SU-DHL-6 (cell line): ENCODE measurements around the gene OR1J4.
"Not testable (repeated sequence)": the region's sequence is repeated elsewhere in the genome, so short reads cannot be mapped to it uniquely, and the experiment has no call there.

Experiments used
- H2AFZ ChIP-seq: fragments of 200-600 bp; sonication (generic); 2 replicates; pipeline ENCODE4 v1.6.1; 2014; ENCODE audit warnings: low read depth, mild to moderate bottlenecking, moderate library complexity, mixed read lengths, antibody characterized with exemption, low read length; ENCODE audit not compliant: severe bottlenecking
- H3F3A ChIP-seq: fragments of 200-600 bp; shearing (Covaris generic); 2 replicates; pipeline ENCODE4 v1.6.0; 2016; ENCODE audit warnings: antibody characterized with exemption, mild to moderate bottlenecking; ENCODE audit not compliant: insufficient read depth
- H3K27ac ChIP-seq: fragments of 200-600 bp; sonication (generic); 2 replicates; pipeline ENCODE4 v1.5.1; 2016; ENCODE audit warnings: low read depth, mild to moderate bottlenecking, low read length, moderate library complexity, mixed read lengths
- H3K27me3 ChIP-seq: fragments of 200-600 bp; sonication (generic), shearing (Covaris generic); 2 replicates; pipeline ENCODE4 v1.6.0; 2014; ENCODE audit warnings: mild to moderate bottlenecking, low read length
- H3K36me3 ChIP-seq: fragments of 200-600 bp; sonication (generic); 2 replicates; pipeline ENCODE4 v1.6.1; 2014; ENCODE audit warnings: mild to moderate bottlenecking, low read length, mixed read lengths
- H3K4me2 ChIP-seq: fragments of 300-600, 200-600 bp; shearing (Covaris generic), sonication (generic); 2 replicates; pipeline ENCODE4 v1.6.0; 2014; ENCODE audit warnings: low read length, low read depth, mild to moderate bottlenecking; ENCODE audit not compliant: poor library complexity, severe bottlenecking
- H3K4me3 ChIP-seq: fragments of 200-600 bp; sonication (generic); 2 replicates; pipeline ENCODE4 v1.5.1; 2014; ENCODE audit warnings: antibody characterized with exemption, low read length, mild to moderate bottlenecking, mixed read lengths; ENCODE audit not compliant: insufficient read depth, poor library complexity, severe bottlenecking
- H3K79me2 ChIP-seq: fragments of 200-600 bp; sonication (generic); 2 replicates; pipeline ENCODE4 v1.6.1; 2014; ENCODE audit warnings: mild to moderate bottlenecking, low read length, moderate library complexity; ENCODE audit not compliant: insufficient read depth
- H3K9ac ChIP-seq: fragments of 200-600 bp; sonication (generic); 2 replicates; pipeline ENCODE4 v1.7.0; 2014; ENCODE audit warnings: mild to moderate bottlenecking, low read length
- H3K9me2 ChIP-seq: fragments of 200-600 bp; sonication (generic); replicated peaks from 2 replicates; pipeline ENCODE4 v1.6.1; 2014; ENCODE audit warnings: low read length; ENCODE audit not compliant: insufficient read depth
- H3K9me3 ChIP-seq: fragments of 200-600 bp; sonication (generic); 2 replicates; pipeline ENCODE4 v1.6.1; 2014; ENCODE audit warnings: low read length, mixed read lengths; ENCODE audit not compliant: insufficient read depth
- H4K20me1 ChIP-seq: fragments of 200-600 bp; sonication (generic); 2 replicates; pipeline ENCODE4 v1.6.1; 2014; ENCODE audit warnings: low read depth, mild to moderate bottlenecking, antibody characterized with exemption, low read length, moderate library complexity, mixed read lengths
- EZH2phosphoT487 ChIP-seq: fragments of 200-600 bp; sonication (generic), shearing (Covaris generic); conservative IDR thresholded peaks from 2 replicates; pipeline ENCODE4 v1.6.1; 2018; ENCODE audit warnings: mild to moderate bottlenecking, antibody characterized with exemption, low read length, moderate library complexity, mixed read lengths
- TF ChIP-seq, protein P1 (sequence below): fragments of 200-600 bp; sonication (generic); IDR thresholded peaks from one replicate; pipeline ENCODE4 v1.5.1; 2017; ENCODE audit warnings: antibody characterized with exemption, mild to moderate bottlenecking, low read length, moderate library complexity; ENCODE audit not compliant: insufficient read depth, poor library complexity, severe bottlenecking

Gene OR1J4

DNA sequence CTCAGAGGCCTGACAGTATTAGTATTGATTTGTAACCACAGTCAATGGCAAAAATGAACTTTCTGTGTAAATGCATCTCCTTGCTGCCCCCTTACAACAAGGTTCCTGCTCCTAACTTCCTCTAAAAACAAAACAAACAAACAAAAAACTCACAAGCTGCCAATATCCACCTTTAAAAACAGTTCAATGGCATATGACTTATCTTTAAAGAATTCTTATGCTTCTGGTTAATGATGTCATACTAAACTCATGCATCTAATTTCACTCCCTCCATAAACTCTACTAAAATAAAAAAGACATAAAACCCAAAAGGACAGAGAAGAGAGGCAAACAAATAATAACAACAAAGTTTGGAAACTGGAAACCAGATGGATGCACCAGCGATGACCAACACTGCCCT is 17.2 kb downstream of the OR1J4 start:
- Histone ChIP-seq H3F3A (no peaks in the 10 kb centered on the region), H4K20me1 (no peaks in the 10 kb centered on the region), H3K4me2 (no peak overlapping the region), H3K4me3 (no peak overlapping the region), H3K9ac (no peak overlapping the region), H2AFZ (no peak overlapping the region), H3K9me3 (no peaks in the 10 kb centered on the region), H3K79me2 (no peaks in the 10 kb centered on the region), H3K9me2 (no peaks in the 10 kb centered on the region), H3K36me3 (no peaks in the 10 kb centered on the region), H3K27me3 (no peaks in the 10 kb centered on the region), H3K27ac (no peak overlapping the region)
- no peak for TF ChIP-seq EZH2phosphoT487
- TF ChIP-seq, protein P1, sequence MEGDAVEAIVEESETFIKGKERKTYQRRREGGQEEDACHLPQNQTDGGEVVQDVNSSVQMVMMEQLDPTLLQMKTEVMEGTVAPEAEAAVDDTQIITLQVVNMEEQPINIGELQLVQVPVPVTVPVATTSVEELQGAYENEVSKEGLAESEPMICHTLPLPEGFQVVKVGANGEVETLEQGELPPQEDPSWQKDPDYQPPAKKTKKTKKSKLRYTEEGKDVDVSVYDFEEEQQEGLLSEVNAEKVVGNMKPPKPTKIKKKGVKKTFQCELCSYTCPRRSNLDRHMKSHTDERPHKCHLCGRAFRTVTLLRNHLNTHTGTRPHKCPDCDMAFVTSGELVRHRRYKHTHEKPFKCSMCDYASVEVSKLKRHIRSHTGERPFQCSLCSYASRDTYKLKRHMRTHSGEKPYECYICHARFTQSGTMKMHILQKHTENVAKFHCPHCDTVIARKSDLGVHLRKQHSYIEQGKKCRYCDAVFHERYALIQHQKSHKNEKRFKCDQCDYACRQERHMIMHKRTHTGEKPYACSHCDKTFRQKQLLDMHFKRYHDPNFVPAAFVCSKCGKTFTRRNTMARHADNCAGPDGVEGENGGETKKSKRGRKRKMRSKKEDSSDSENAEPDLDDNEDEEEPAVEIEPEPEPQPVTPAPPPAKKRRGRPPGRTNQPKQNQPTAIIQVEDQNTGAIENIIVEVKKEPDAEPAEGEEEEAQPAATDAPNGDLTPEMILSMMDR, result no peak

DNA sequence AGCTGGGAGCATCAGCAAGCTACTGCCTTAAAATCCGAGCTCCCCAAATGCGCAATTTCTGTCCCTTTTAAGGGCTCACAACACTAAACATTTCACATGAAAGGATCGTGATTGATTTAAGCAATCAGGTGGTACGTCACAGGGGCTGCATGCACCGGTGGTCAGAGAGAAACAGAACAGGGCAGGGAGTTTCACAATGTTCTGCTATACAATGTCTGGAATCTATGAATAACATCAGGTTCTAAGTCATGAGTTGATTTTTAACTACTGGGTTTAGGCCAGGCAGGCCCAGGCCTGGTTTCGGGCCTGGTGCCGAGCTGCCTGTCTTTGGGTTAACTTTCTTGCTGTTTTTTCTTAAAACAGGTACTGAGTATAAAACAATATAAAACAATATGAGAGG is 18.1 kb downstream of the OR1J4 start:
- not testable (repeated sequence) for H3K9me2 ChIP-seq, H3K9me3 ChIP-seq

DNA sequence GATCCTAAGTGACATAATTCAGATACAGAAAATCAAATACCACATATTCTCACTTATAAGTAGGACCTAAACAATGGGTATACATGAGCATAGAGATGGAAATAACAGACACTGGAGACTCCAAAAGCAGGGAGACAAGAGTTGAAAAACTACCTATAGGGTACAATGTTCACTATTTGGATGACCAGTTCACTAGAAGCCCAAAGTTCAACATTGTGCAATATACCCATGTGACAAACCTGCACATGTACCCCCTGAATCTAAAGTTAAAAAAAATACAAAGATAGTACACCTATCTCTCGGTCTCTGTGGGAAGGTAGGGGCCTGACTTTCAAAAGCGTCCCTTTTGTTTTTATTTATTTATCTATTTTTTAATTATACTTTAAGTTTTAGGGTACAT is 19.8 kb downstream of the OR1J4 start:
- Histone ChIP-seq H3K4me2 (no peak overlapping the region), H3K79me2 (no peaks in the 10 kb centered on the region), H3K4me3 (no peak overlapping the region), H3K9ac (no peak overlapping the region), H3K9me3 (no peaks in the 10 kb centered on the region), H2AFZ (no peak overlapping the region), H3K27ac (no peak overlapping the region), H4K20me1 (no peaks in the 10 kb centered on the region), H3K27me3 (no peaks in the 10 kb centered on the region), H3K36me3 (no peaks in the 10 kb centered on the region), H3F3A (no peaks in the 10 kb centered on the region), H3K9me2 (no peaks in the 10 kb centered on the region)
- TF ChIP-seq EZH2phosphoT487, result no peak
- TF ChIP-seq, protein P1, result no peak

More for the DNA sequence above, 18.1 kb downstream of the OR1J4 start:
- not testable (repeated sequence) for H3K79me2 ChIP-seq, H3K9ac ChIP-seq, H3F3A ChIP-seq, H3K27ac ChIP-seq, H3K27me3 ChIP-seq, H3K36me3 ChIP-seq, H3K4me3 ChIP-seq, H4K20me1 ChIP-seq, H2AFZ ChIP-seq, H3K4me2 ChIP-seq

DNA sequence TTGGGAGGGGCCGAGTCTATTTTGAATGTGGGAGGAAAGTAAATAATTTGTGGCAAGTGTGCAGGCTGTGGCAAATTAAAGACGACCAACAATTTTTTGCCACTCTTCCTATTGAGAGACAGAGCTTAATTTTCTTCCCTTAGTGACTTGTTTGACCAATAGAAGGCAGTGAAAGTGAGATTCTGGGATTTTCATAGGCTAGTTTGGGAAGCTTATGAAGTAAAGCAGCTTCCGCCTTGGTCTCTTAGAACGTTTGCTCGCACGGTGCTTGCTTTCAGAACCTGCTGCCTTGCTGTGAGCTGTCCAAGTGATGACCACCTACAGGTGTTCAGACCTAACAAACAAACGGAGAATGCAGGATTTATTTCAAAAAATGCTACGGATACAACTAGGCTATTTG is 27.3 kb downstream of the OR1J4 start:
- no peaks in the 10 kb centered on the region for H3K9me2 ChIP-seq
- no peaks in the 10 kb centered on the region for H3K79me2 ChIP-seq
- H3K4me2 ChIP-seq, result no peak overlapping the region
- H3K4me3 ChIP-seq, result no peak overlapping the region
- H3K36me3 ChIP-seq, result no peaks in the 10 kb centered on the region
- no peaks in the 10 kb centered on the region for H3K27me3 ChIP-seq
- no peaks in the 10 kb centered on the region for H4K20me1 ChIP-seq
- TF ChIP-seq EZH2phosphoT487, result no peak
- TF ChIP-seq, protein P1, result no peak
- no peak overlapping the region for H3K9ac ChIP-seq
- H3K27ac ChIP-seq, result no peak overlapping the region
- H3K9me3 ChIP-seq, result no peaks in the 10 kb centered on the region
- no peaks in the 10 kb centered on the region for H3F3A ChIP-seq
- H2AFZ ChIP-seq, result no peak overlapping the region
